Hepatocyte (in vitro differentiated cells): Measurements from ENCODE around the gene PIK3R6.

Experiments used
- CTCF ChIP-seq: fragments of 200-600 bp; sonication (generic); IDR thresholded peaks from 2 replicates; pipeline ENCODE4 v1.5.1; 2016; ENCODE audit warnings: antibody characterized with exemption, mild to moderate bottlenecking; ENCODE audit not compliant: poor library complexity
- EZH2 ChIP-seq: fragments of 200-600 bp; sonication (generic); IDR thresholded peaks from 2 replicates; pipeline ENCODE4 v1.6.1; 2016; ENCODE audit warnings: antibody characterized with exemption, mild to moderate bottlenecking, borderline replicate concordance
- EZH2phosphoT487 ChIP-seq: fragments of 200-600 bp; sonication (generic); IDR thresholded peaks from one replicate; pipeline ENCODE4 v1.6.1; 2018; ENCODE audit warnings: antibody characterized with exemption, mild to moderate bottlenecking, low read depth, moderate library complexity; ENCODE audit not compliant: unreplicated experiment, severe bottlenecking

GRCh38 chr17:8890671-8891070, 23.2 kb upstream of the PIK3R6 start:
- no peak for TF ChIP-seq CTCF
- TF ChIP-seq EZH2phosphoT487, result no peak
- TF ChIP-seq EZH2, result no peak
